ENCODE data around the gene GABRB1. TPM values are rescaled to one million over a fixed set of nuclear protein-coding genes. Genes with fewer than 3 reads are reported as not detected.

The GABRB1 gene
- total RNA-seq, 2 donors from 2014 or later = 0.82 TPM; not detected in 1

- Histone ChIP-seq H3K27ac (no peak overlapping the region), H3K4me3 (no peak overlapping the region), H3K36me3 (no peaks in the 10 kb centered on the region), H3K9ac (ENCODE audit: low read depth in 2 of 2, low read length in 2 of 2) (no peak overlapping the region), H3K9me3 (no peaks in the 10 kb centered on the region), H3K4me1 (no peaks in the 10 kb centered on the region), H3K27me3 (no peaks in the 10 kb centered on the region)
- DNase-seq = no peak
- no peak for TF ChIP-seq CTCF (IDR thresholded peaks at IDR 0.05)
- intact Hi-C loops (cut with DNase I) = no loop called here
Measured at GRCh38 chr4:47203593-47203992, 172.2 kb downstream of the GABRB1 start.

DNA sequence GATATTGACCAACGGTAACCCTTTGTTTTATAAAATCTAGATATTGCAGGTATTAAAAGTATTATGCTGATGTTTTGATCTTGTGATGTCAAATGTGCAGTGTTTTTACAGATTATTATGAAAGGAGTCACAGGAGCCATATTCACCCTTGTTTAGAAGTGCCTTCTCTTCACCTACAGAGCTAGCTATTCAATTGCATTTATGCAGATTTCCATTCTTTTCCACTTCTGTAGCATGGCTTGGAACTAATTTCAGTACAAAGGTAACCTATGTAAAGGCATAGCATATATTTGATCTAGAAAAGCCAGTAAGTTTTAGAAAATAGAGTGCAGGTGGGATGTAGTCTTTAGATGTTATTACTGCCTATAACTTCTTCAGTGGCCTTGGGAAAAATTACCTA is 176.2 kb downstream of the GABRB1 start:
- no peaks in the 10 kb centered on the region for H3K27me3 ChIP-seq
- no peaks in the 10 kb centered on the region for H3K36me3 ChIP-seq
- TF ChIP-seq CTCF (IDR thresholded peaks at IDR 0.05) = no peak
- no peaks in the 10 kb centered on the region for H3K4me1 ChIP-seq
- H3K9ac ChIP-seq (ENCODE audit: low read depth in 2 of 2, low read length in 2 of 2) = no peak overlapping the region
- intact Hi-C loops (cut with DNase I) = no loop called here
- H3K27ac ChIP-seq = no peak overlapping the region
- DNase-seq = no peak
- no peaks in the 10 kb centered on the region for H3K9me3 ChIP-seq
- H3K4me3 ChIP-seq = no peak overlapping the region

DNA sequence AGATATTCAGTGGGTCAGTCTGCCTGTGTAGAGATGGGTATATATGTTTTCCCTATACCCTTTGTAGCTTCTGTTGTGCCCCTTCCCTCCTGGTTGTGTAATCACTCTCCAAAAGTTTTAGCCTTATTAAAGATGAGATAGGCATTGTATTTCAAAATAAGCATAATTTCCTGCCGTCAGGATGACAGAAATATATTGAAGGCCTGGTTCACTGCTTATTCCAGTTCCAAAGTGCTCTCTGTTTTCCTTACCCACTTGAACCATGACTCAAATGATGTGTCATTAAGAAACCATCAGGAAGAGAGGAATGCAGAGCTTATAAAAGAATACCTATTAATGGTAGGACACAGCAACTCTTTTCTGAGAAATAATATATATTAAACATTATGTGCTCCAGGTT is 178.5 kb downstream of the GABRB1 start:
- Histone ChIP-seq H3K9ac (ENCODE audit: low read depth in 2 of 2, low read length in 2 of 2) (no peak overlapping the region), H3K27ac (no peak overlapping the region), H3K4me1 (no peaks in the 10 kb centered on the region), H3K4me3 (no peak overlapping the region), H3K27me3 (no peaks in the 10 kb centered on the region), H3K36me3 (no peaks in the 10 kb centered on the region), H3K9me3 (no peaks in the 10 kb centered on the region)
- no peak for DNase-seq
- intact Hi-C loops (cut with DNase I) = no loop called here
- no peak for TF ChIP-seq CTCF (IDR thresholded peaks at IDR 0.05)

DNA sequence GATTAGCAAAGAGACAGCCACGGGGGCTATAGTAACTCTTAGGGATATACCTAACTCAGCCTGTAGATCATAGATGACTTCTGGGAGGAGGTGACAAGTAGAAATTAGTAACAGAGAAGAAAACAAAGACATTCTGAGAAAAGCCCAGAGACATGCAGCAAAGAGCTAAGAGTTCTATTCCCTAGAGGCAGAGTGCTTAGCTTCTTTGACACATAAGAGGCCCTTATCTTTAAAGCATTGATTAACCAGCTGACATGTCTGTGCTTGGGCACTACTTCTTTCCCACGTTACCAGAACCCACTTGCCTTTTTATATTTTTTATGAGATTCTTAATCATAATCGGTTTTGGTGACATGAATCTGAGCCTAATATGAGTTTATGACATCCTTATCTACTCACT is 179.5 kb downstream of the GABRB1 start:
- TF ChIP-seq CTCF (IDR thresholded peaks at IDR 0.05) = no peak
- H3K36me3 ChIP-seq = no peaks in the 10 kb centered on the region
- intact Hi-C loops (cut with DNase I) = no loop called here
- no peak overlapping the region for H3K9ac ChIP-seq (ENCODE audit: low read depth in 2 of 2, low read length in 2 of 2)
- H3K27me3 ChIP-seq = no peaks in the 10 kb centered on the region
- H3K27ac ChIP-seq = no peak overlapping the region
- no peaks in the 10 kb centered on the region for H3K9me3 ChIP-seq
- no peak for DNase-seq
- H3K4me1 ChIP-seq = no peaks in the 10 kb centered on the region
- no peak overlapping the region for H3K4me3 ChIP-seq

DNA sequence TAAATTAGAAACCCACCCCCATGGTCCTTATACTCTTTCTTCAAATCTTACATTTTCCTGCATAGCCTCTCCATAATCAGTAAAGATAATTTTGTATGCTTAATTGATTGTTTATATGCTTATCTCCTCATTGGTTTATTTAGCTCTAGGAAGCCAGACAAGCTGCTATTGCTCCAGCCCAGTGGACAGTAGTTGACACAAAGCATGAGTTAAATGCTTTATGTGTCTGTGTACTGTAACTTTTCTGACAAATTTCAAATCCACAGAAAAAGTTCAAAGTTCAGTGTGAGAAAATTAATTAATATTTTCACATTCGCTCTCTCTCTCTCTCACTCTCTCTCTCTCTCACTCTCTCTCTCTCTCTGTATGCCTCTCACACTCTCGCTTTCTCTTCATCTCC is 181.7 kb downstream of the GABRB1 start:
- H3K27ac ChIP-seq = no peak overlapping the region
- intact Hi-C loops (cut with DNase I) = no loop called here
- no peak for TF ChIP-seq CTCF (IDR thresholded peaks at IDR 0.05)
- H3K9ac ChIP-seq (ENCODE audit: low read depth in 2 of 2, low read length in 2 of 2) = no peak overlapping the region
- H3K36me3 ChIP-seq = no peaks in the 10 kb centered on the region
- no peaks in the 10 kb centered on the region for H3K4me1 ChIP-seq
- no peak for DNase-seq
- H3K9me3 ChIP-seq = no peaks in the 10 kb centered on the region
- H3K4me3 ChIP-seq = no peak overlapping the region
- no peaks in the 10 kb centered on the region for H3K27me3 ChIP-seq

GRCh38 chr4:47213539-47213938 is 182.2 kb downstream of the GABRB1 start:
- intact Hi-C loops (cut with DNase I) = no loop called here
- no peak for DNase-seq
- H3K27me3 ChIP-seq = no peaks in the 10 kb centered on the region
- H3K4me3 ChIP-seq = no peak overlapping the region
- TF ChIP-seq CTCF (IDR thresholded peaks at IDR 0.05) = no peak
- no peaks in the 10 kb centered on the region for H3K36me3 ChIP-seq
- no peak overlapping the region for H3K9ac ChIP-seq (ENCODE audit: low read depth in 2 of 2, low read length in 2 of 2)
- H3K4me1 ChIP-seq = no peaks in the 10 kb centered on the region
- H3K9me3 ChIP-seq = no peaks in the 10 kb centered on the region
- no peak overlapping the region for H3K27ac ChIP-seq

Measured in colonic mucosa (tissue), 4 donors.